ENCODE data around the gene DAB2IP. TPM values are rescaled to one million over a fixed set of nuclear protein-coding genes. Genes with fewer than 3 reads are reported as not detected.

DAB2IP gene
- total RNA-seq, 1 donor from 2014 or later = 38.0 TPM

GRCh38 chr9:121744002-121744686, 92.7 kb downstream of the DAB2IP start:
- H3K36me3 ChIP-seq (ENCODE audit: control insufficient read depth, insufficient read depth, low read length) = no peaks in the 10 kb centered on the region
- H3K4me3 ChIP-seq (ENCODE audit: low read depth, low read length) = peak overlapping the region; percentile 41
- H3K27me3 ChIP-seq (ENCODE audit: control insufficient read depth, insufficient read depth, low read length) = no peaks in the 10 kb centered on the region
- no peak for DNase-seq (ENCODE audit: low read depth)
- TF ChIP-seq CTCF (IDR thresholded peaks at IDR 0.05; ENCODE audit: insufficient read depth, low read length, poor library complexity, severe bottlenecking) = peak; percentile 58

- Histone ChIP-seq H3K27me3 (ENCODE audit: control insufficient read depth, insufficient read depth, low read length) (no peaks in the 10 kb centered on the region), H3K4me3 (ENCODE audit: low read depth, low read length) (no peak overlapping the region)
- peak; percentile 42 for DNase-seq (ENCODE audit: low read depth)
Observed at GRCh38 chr9:121744687-121745395, 93.4 kb downstream of the DAB2IP start.

GRCh38 chr9:121745396-121745695, 93.9 kb downstream of the DAB2IP start:
- no peak overlapping the region for H3K4me3 ChIP-seq (ENCODE audit: low read depth, low read length)
- no peak for TF ChIP-seq CTCF (IDR thresholded peaks at IDR 0.05; ENCODE audit: insufficient read depth, low read length, poor library complexity, severe bottlenecking)
- no peak for DNase-seq (ENCODE audit: low read depth)
- H3K27me3 ChIP-seq (ENCODE audit: control insufficient read depth, insufficient read depth, low read length) = no peaks in the 10 kb centered on the region
- H3K36me3 ChIP-seq (ENCODE audit: control insufficient read depth, insufficient read depth, low read length) = no peaks in the 10 kb centered on the region

More at GRCh38 chr9:121744687-121745395, 93.4 kb downstream of the DAB2IP start:
- no peaks in the 10 kb centered on the region for H3K36me3 ChIP-seq (ENCODE audit: control insufficient read depth, insufficient read depth, low read length)
- no peak for TF ChIP-seq CTCF (IDR thresholded peaks at IDR 0.05; ENCODE audit: insufficient read depth, low read length, poor library complexity, severe bottlenecking)

- no peak for TF ChIP-seq CTCF (IDR thresholded peaks at IDR 0.05; ENCODE audit: insufficient read depth, low read length, poor library complexity, severe bottlenecking)
- no peaks in the 10 kb centered on the region for H3K27me3 ChIP-seq (ENCODE audit: control insufficient read depth, insufficient read depth, low read length)
- no peak overlapping the region for H3K4me3 ChIP-seq (ENCODE audit: low read depth, low read length)
- DNase-seq (ENCODE audit: low read depth) = no peak
- H3K36me3 ChIP-seq (ENCODE audit: control insufficient read depth, insufficient read depth, low read length) = no peaks in the 10 kb centered on the region
Observed at GRCh38 chr9:121746411-121746810, 95.0 kb downstream of the DAB2IP start.

- no peak for DNase-seq (ENCODE audit: low read depth)
- no peak for TF ChIP-seq CTCF (IDR thresholded peaks at IDR 0.05; ENCODE audit: insufficient read depth, low read length, poor library complexity, severe bottlenecking)
- no peaks in the 10 kb centered on the region for H3K36me3 ChIP-seq (ENCODE audit: control insufficient read depth, insufficient read depth, low read length)
- H3K27me3 ChIP-seq (ENCODE audit: control insufficient read depth, insufficient read depth, low read length) = no peaks in the 10 kb centered on the region
- no peak overlapping the region for H3K4me3 ChIP-seq (ENCODE audit: low read depth, low read length)
Observed at GRCh38 chr9:121746866-121747265, 95.4 kb downstream of the DAB2IP start.
